ENCODE measurements around the gene KCNH3.

GRCh38 chr12:49557187-49557916 is 18.5 kb downstream of the KCNH3 start:
- TF ChIP-seq, protein P1, sequence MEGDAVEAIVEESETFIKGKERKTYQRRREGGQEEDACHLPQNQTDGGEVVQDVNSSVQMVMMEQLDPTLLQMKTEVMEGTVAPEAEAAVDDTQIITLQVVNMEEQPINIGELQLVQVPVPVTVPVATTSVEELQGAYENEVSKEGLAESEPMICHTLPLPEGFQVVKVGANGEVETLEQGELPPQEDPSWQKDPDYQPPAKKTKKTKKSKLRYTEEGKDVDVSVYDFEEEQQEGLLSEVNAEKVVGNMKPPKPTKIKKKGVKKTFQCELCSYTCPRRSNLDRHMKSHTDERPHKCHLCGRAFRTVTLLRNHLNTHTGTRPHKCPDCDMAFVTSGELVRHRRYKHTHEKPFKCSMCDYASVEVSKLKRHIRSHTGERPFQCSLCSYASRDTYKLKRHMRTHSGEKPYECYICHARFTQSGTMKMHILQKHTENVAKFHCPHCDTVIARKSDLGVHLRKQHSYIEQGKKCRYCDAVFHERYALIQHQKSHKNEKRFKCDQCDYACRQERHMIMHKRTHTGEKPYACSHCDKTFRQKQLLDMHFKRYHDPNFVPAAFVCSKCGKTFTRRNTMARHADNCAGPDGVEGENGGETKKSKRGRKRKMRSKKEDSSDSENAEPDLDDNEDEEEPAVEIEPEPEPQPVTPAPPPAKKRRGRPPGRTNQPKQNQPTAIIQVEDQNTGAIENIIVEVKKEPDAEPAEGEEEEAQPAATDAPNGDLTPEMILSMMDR (IDR thresholded peaks at IDR 0.05) = no peak
- TF ChIP-seq POLR2A (IDR thresholded peaks at IDR 0.05) = no peak

Measured in right lobe of liver (tissue), 4 donors.